Heart left ventricle (tissue), 13 donors: ENCODE data around the gene EFHC1.

Source experiments
- CTCF ChIP-seq, 12 donors: fragments of 200-600 bp; sonication (generic) in 4 of 12; IDR thresholded peaks; one replicate each; pipeline versions ENCODE4 v1.5.0 to v1.8.0; 2018 to 2022; ENCODE audit warnings: antibody characterized with exemption in 12 of 12, mild to moderate bottlenecking in 5 of 12
- POLR2A ChIP-seq, 2 donors: fragments of 450-650 bp; IDR thresholded peaks; one replicate each; pipeline ENCODE4 v1.6.1; 2017; ENCODE audit warnings: antibody characterized with exemption in 2 of 2, mild to moderate bottlenecking in 2 of 2, moderate library complexity in 2 of 2
- donor health status: ischemic (EF 13 %, LVEDD 7.1; RV severe dilation, severe dysfunction).
- donor health status: DM: no; HTN: yes; CAD: no.
- donor health status: DM: no; HTN: no; CAD: no.
- donor health status: ischemic (EF 25% LVEDD 6.9; RV normal size, moderate dysfunction).
- donor health status: ischemic (EF 25% LVEDD 5.7; RV mildly dilated, moderate dysfunction).
- donor health status: ischemic (EF 35%, LVEDD 5.7; RV mildly dilated, moderate dysfunction).
- donor health status: nonischemic (EF 11% LVEDD 7.7; RV severe dilation, severe dysfunction).
- donor health status: DM: yes; HTN: yes; CAD: no.
- donor health status: PGD.
- donor health status: ischemic (EF 29% LVEDD 5.4; RV normal size, mild dysfunction).
- donor health status: nonischemic (EF 23%, LVEDD 6.1; RV moderate dilation, normal function).

- TF ChIP-seq POLR2A (IDR thresholded peaks at IDR 0.05) (no peak), CTCF (IDR thresholded peaks at IDR 0.05) (no peak)
These were observed 146.1 kb downstream of the EFHC1 start for GRCh38 chr6:52566201-52566600.
